SK-N-SH (cell line): ENCODE data around the gene CLIC1. TPM values are rescaled to one million over a fixed set of nuclear protein-coding genes. Genes with fewer than 3 reads are reported as not detected.

ENCODE experiments used
- CTCF ChIA-PET: fragments of 300-600, 350-600 bp; formaldehyde crosslinking; extraction: SDS; loops from one replicate; lab custom pipeline; 2021; lab: Yijun Ruan, JAX
- POLR2A ChIA-PET: fragments of 350-600 bp; sonication (Branson Sonifier 250); formaldehyde crosslinking; extraction: SDS; loops from one replicate; lab custom pipeline; 2020; ENCODE audit warnings: antibody characterized with exemption, inconsistent platforms; lab: Yijun Ruan, JAX
- DNase-seq: peaks from one replicate; pipeline ENCODE4 v3.0.0; 2012
- H2AFZ ChIP-seq: fragments of 200-600 bp; sonication (generic); 2 replicates; pipeline ENCODE4 v1.8.1; 2016; ENCODE audit warnings: antibody characterized with exemption, mild to moderate bottlenecking, low read depth
- H3F3A ChIP-seq: fragments of 200-600 bp; sonication (generic); replicated peaks from 2 replicates; pipeline ENCODE3; 2016; ENCODE audit warnings: antibody characterized with exemption, mild to moderate bottlenecking; ENCODE audit not compliant: insufficient read depth
- H3K27ac ChIP-seq, 2 experiments: fragments of 200-500 bp in 1 of 2; fragments of 200-600 bp in 1 of 2; sonication (Bioruptor generic) in 1 of 2; sonication (generic), shearing (Covaris generic) in 1 of 2; 2 replicates each; pipeline versions ENCODE4 v1.5.1 to v1.6.1; 2014 to 2016; ENCODE audit warnings: low read depth in 2 of 2, inconsistent platforms in 1 of 2, low read length in 1 of 2, mild to moderate bottlenecking in 1 of 2, mixed read lengths in 1 of 2
- H3K27me3 ChIP-seq: fragments of 200-600 bp; sonication (generic), shearing (Covaris generic); 2 replicates; pipeline ENCODE4 v1.6.1; 2016; ENCODE audit warnings: mixed run types; ENCODE audit not compliant: insufficient read depth
- H3K36me3 ChIP-seq, 2 experiments: fragments of 200-500 bp in 1 of 2; fragments of 200-600 bp in 1 of 2; sonication (Bioruptor generic) in 1 of 2; sonication (generic) in 1 of 2; replicated peaks in 1 of 2; 2 replicates each; pipeline versions ENCODE3 to v1.5.1; 2014 to 2016; ENCODE audit warnings: low read length in 1 of 2, mild to moderate bottlenecking in 1 of 2; ENCODE audit not compliant: insufficient read depth in 2 of 2, control insufficient read depth in 1 of 2
- H3K4me1 ChIP-seq, 2 experiments: fragments of 200-500 bp in 1 of 2; fragments of 200-600 bp in 1 of 2; sonication (Bioruptor generic) in 1 of 2; sonication (generic), shearing (Covaris generic) in 1 of 2; 2 replicates each; pipeline versions ENCODE4 v1.5.1 to v1.6.1; 2014 to 2016; ENCODE audit warnings: low read depth in 1 of 2, low read length in 1 of 2, mixed run types in 1 of 2; ENCODE audit not compliant: insufficient read depth in 2 of 2, control insufficient read depth in 1 of 2
- H3K4me2 ChIP-seq: fragments of 200-600 bp; sonication (generic), shearing (Covaris generic); 2 replicates; pipeline ENCODE4 v1.6.1; 2017; ENCODE audit warnings: mixed run types
- H3K4me3 ChIP-seq, 2 experiments: fragments of 200-500 bp in 1 of 2; fragments of 200-600 bp in 1 of 2; sonication (Bioruptor generic) in 1 of 2; sonication (generic), shearing (Covaris generic) in 1 of 2; 2 replicates each; pipeline versions ENCODE4 v1.5.1 to v1.8.1; 2014 to 2016; ENCODE audit warnings: low read depth in 2 of 2, inconsistent platforms in 1 of 2, low read length in 1 of 2, mild to moderate bottlenecking in 1 of 2, mixed read lengths in 1 of 2, moderate library complexity in 1 of 2
- H3K79me2 ChIP-seq: fragments of 200-600 bp; sonication (generic); 2 replicates; pipeline ENCODE4 v1.8.1; 2017; ENCODE audit warnings: mild to moderate bottlenecking; ENCODE audit not compliant: insufficient read depth
- H3K9ac ChIP-seq: fragments of 200-600 bp; sonication (generic); 2 replicates; pipeline ENCODE4 v1.6.1; 2017; ENCODE audit warnings: mixed run types
- H3K9me2 ChIP-seq: fragments of 200-600 bp; sonication (generic); 2 replicates; pipeline ENCODE4 v1.6.1; 2017; ENCODE audit warnings: mixed run types
- H3K9me3 ChIP-seq: fragments of 200-600 bp; sonication (generic); 2 replicates; pipeline ENCODE4 v1.6.1; 2017; ENCODE audit warnings: mixed run types, mild to moderate bottlenecking, moderate library complexity
- H4K20me1 ChIP-seq: fragments of 200-600 bp; sonication (generic); 2 replicates; pipeline ENCODE4 v1.6.1; 2017; ENCODE audit warnings: mild to moderate bottlenecking, mixed run types; ENCODE audit not compliant: insufficient read depth
- ELF1 ChIP-seq: IDR thresholded peaks from 2 replicates; pipeline ENCODE4 v1.4.0; 2012
- EP300 ChIP-seq, 2 experiments: IDR thresholded peaks; 2 replicates each; pipeline versions ENCODE4 v1.4.0 to v1.6.1; 2012; ENCODE audit warnings: borderline replicate concordance in 1 of 2, low read depth in 1 of 2, low read length in 1 of 2
- EZH2phosphoT487 ChIP-seq: fragments of 200-600 bp; sonication (generic); IDR thresholded peaks from 2 replicates; pipeline ENCODE4 v1.6.1; 2017; ENCODE audit warnings: low read depth, mixed run types, mild to moderate bottlenecking, antibody characterized with exemption, moderate library complexity, borderline replicate concordance
- FOSL2 ChIP-seq: IDR thresholded peaks from 2 replicates; pipeline ENCODE4 v1.4.0; 2012; ENCODE audit warnings: low read depth, mild to moderate bottlenecking, moderate library complexity, borderline replicate concordance
- FOXJ3 ChIP-seq: sonication (generic); formaldehyde crosslinking; IDR thresholded peaks from 2 replicates; pipeline ENCODE4 v1.5.1; 2020; ENCODE audit warnings: mild to moderate bottlenecking, missing genetic modification reagents
- FOXM1 ChIP-seq: IDR thresholded peaks from 2 replicates; pipeline ENCODE4 v1.4.0; 2012; ENCODE audit warnings: low read depth, mild to moderate bottlenecking
- GABPA ChIP-seq: IDR thresholded peaks from 2 replicates; pipeline ENCODE4 v1.4.0; 2012; ENCODE audit warnings: low read depth, mild to moderate bottlenecking
- GATA2 ChIP-seq: sonication (generic); formaldehyde crosslinking; IDR thresholded peaks from 2 replicates; pipeline ENCODE4 v1.5.0; 2020; ENCODE audit warnings: mild to moderate bottlenecking, missing genetic modification reagents
- IRF3 ChIP-seq: fragments of 150-350 bp; IDR thresholded peaks from 2 replicates; pipeline ENCODE4 v1.6.1; 2016; ENCODE audit warnings: mild to moderate bottlenecking, low read depth, low read length
- MAX ChIP-seq: IDR thresholded peaks from 2 replicates; pipeline ENCODE4 v1.4.0; 2012; ENCODE audit warnings: low read depth
- NFIC ChIP-seq: IDR thresholded peaks from 2 replicates; pipeline ENCODE4 v1.4.0; 2012; ENCODE audit warnings: borderline replicate concordance
- NRF1 ChIP-seq: IDR thresholded peaks from 2 replicates; pipeline ENCODE4 v1.6.1; 2012; ENCODE audit warnings: low read depth, mild to moderate bottlenecking, low read length
- PBX3 ChIP-seq: IDR thresholded peaks from 2 replicates; pipeline ENCODE4; 2012
- POLR2AphosphoS5 ChIP-seq: IDR thresholded peaks from 2 replicates; pipeline ENCODE4 v1.6.1; 2012; ENCODE audit warnings: low read depth, low read length
- RAD21 ChIP-seq: IDR thresholded peaks from 2 replicates; pipeline ENCODE4 v1.6.1; 2012; ENCODE audit warnings: mild to moderate bottlenecking, low read length
- RCOR1 ChIP-seq: fragments of 150-350 bp; IDR thresholded peaks from 2 replicates; pipeline ENCODE4 v1.6.1; 2017; ENCODE audit warnings: antibody characterized with exemption, low read length
- REST ChIP-seq: IDR thresholded peaks from 2 replicates; pipeline ENCODE4 v1.6.1; 2012; ENCODE audit warnings: mild to moderate bottlenecking, low read depth, low read length, moderate library complexity
- RFX5 ChIP-seq: IDR thresholded peaks from 2 replicates; pipeline ENCODE4 v1.6.1; 2012; ENCODE audit warnings: mild to moderate bottlenecking, improper control_type of control experiment, low read length
- RXRA ChIP-seq: IDR thresholded peaks from 2 replicates; pipeline ENCODE4 v1.4.0; 2012; ENCODE audit warnings: low read depth, mild to moderate bottlenecking, borderline replicate concordance
- SMC3 ChIP-seq: IDR thresholded peaks from 2 replicates; pipeline ENCODE4 v1.6.1; 2012; ENCODE audit warnings: low read depth, low read length, improper control_type of control experiment
- TAF1 ChIP-seq: IDR thresholded peaks from 2 replicates; pipeline ENCODE4 v1.6.1; 2012; ENCODE audit warnings: low read depth, mild to moderate bottlenecking, low read length, moderate library complexity, borderline replicate concordance
- TEAD4 ChIP-seq: IDR thresholded peaks from 2 replicates; pipeline ENCODE4 v1.4.0; 2012; ENCODE audit warnings: mild to moderate bottlenecking, borderline replicate concordance; ENCODE audit not compliant: insufficient read depth
- USF1 ChIP-seq: IDR thresholded peaks from 2 replicates; pipeline ENCODE4 v1.4.0; 2012; ENCODE audit warnings: low read depth, borderline replicate concordance
- YY1 ChIP-seq: IDR thresholded peaks from 2 replicates; pipeline ENCODE4 v1.4.0; 2012; ENCODE audit warnings: low read depth, mild to moderate bottlenecking
- WGBS: methylation state at CpG from one replicate; pipeline ENCODE4 v1.1.6; 2017; ENCODE audit warnings: low lambda C conversion rate; 5-methylcytosine and 5-hydroxymethylcytosine counted together
- polyA plus RNA-seq, 3 experiments: library from polyadenylated mRNA; depleted of rRNA; stranded (reverse); fragments of >200 nt; gene quantifications; 2 replicates each; pipeline ENCODE4 v1.2.3, GENCODE V29; 2012

The CLIC1 gene
- polyA plus RNA-seq, 1 of the 3 experiments (the other 2 are of a cell fraction) = 520 TPM

GRCh38 chr6:31702819-31703716 lies 33.3 kb downstream of the CLIC1 start, which contains the start of gene ABHD16A:
Gene ABHD16A, minus strand, starts transcription at chr6:31703324. Its CDS starts 43 bp downstream, at chr6:31703281.
- H3F3A ChIP-seq = peaks cover 12% of the 10 kb centered on the region
- CTCF ChIA-PET = interaction anchor here (0.8 to 1.7 kb wide), 6 partner anchors 8 to 126 kb away, joined by 3 to 5 read pairs (median 4); no protein-coding TSS in a partner anchor
- H3K4me3 ChIP-seq = peak within 1 kb of the TSS; percentile 81 to 98
- H3K9me2 ChIP-seq = no peaks in the 10 kb centered on the region
- POLR2A ChIA-PET = interaction anchor here (0.9 to 1.8 kb wide), 9 partner anchors 8 to 1085 kb away, joined by 3 to 7 read pairs (median 4); partner anchors contain the start of genes C6orf47, CLIC1, DDX39B and HSPA1B
- 2% methylated on average over 43 of the region's 54 CpGs for WGBS
- H3K27me3 ChIP-seq = no peaks in the 10 kb centered on the region
- no peaks in the 10 kb centered on the region for H4K20me1 ChIP-seq
- peaks cover 0 to 13% of the 10 kb centered on the region in 2 experiments for H3K36me3 ChIP-seq
- peak within 1 kb of the TSS; percentile 96 for H2AFZ ChIP-seq
- peak within 1 kb of the TSS; percentile 87 to 89 for H3K27ac ChIP-seq
- H3K4me1 ChIP-seq = peaks cover 0 to 15% of the 10 kb centered on the region in 2 experiments; a peak in 2 of 4 replicates
- no peaks in the 10 kb centered on the region for H3K9me3 ChIP-seq
- peak; percentile 97 for DNase-seq
- peak within 1 kb of the TSS; percentile 97 for H3K4me2 ChIP-seq
- peak within 1 kb of the TSS; percentile 95 for H3K9ac ChIP-seq
- peaks cover 36% of the 10 kb centered on the region for H3K79me2 ChIP-seq
- no peak for TF ChIP-seq IRF3
- no peak for TF ChIP-seq NFIC
- TF ChIP-seq USF1 = no peak
- TF ChIP-seq RCOR1 = peak; percentile 58; the same call in 1 of the 2 replicates
- no peak for TF ChIP-seq RXRA
- TF ChIP-seq EP300 (IDR thresholded peaks at IDR 0.05; ENCODE audit: borderline replicate concordance in 1 of 2, low read depth in 1 of 2, low read length in 1 of 2) = peak in 1 of 2 experiments; percentile 28; a peak in 2 of 4 replicates
- peak; percentile 3; the same call in 1 of the 2 replicates for TF ChIP-seq NRF1
- TF ChIP-seq TEAD4 = no peak
- peak; percentile 83 for TF ChIP-seq POLR2AphosphoS5
- TF ChIP-seq GATA2 = no peak
- no peak for TF ChIP-seq FOXJ3 (CRISPR knock-in tag)
- no peak for TF ChIP-seq SMC3
- TF ChIP-seq RAD21 = no peak
- no peak for TF ChIP-seq EZH2phosphoT487
- peak; percentile 48; the same call in 1 of the 2 replicates for TF ChIP-seq GABPA
- no peak for TF ChIP-seq YY1
- peak; percentile 57; the same call in 1 of the 2 replicates for TF ChIP-seq REST
- no peak for TF ChIP-seq FOXM1
- no peak for TF ChIP-seq FOSL2
- 0 out of 2 replicates have a peak, but pooled peaks have one; percentile 51 for TF ChIP-seq MAX
- TF ChIP-seq PBX3 = no peak; the same call in 1 of the 2 replicates
- peak; percentile 81 for TF ChIP-seq ELF1
- TF ChIP-seq TAF1 = peak; percentile 71
- TF ChIP-seq RFX5 = no peak; the same call in 1 of the 2 replicates
